ENCODE measurements around the gene MALRD1. TPM values are rescaled to one million over a fixed set of nuclear protein-coding genes. Genes with fewer than 3 reads are reported as not detected.

The MALRD1 gene
- total and polyA plus RNA-seq, 2 donors: 0.27 to 2.5 TPM

DNA sequence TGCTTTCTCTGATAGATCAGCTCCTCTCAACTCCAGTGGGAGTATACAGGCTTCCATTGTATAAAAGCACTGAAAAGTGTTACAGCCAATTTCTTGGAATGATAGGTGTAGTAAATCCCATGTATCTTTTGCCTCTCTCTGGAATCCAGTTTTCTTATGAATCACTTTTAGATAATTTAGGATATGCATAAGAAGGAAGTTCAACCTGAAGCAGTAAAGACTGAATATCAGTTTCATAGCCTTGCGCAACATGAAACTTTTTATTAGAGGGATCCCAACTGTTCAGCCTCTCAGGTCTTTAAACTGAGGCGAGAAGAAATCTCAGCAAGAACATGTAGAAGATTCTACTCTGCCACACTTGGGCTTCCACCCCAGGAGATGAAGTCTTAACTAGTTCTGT is 280.0 kb downstream of the MALRD1 start:
- Histone ChIP-seq H3K27me3 (ENCODE audit: control insufficient read depth in 2 of 2, insufficient read depth in 1 of 2, low read length in 1 of 2) (no peaks in the 10 kb centered on the region), H3K4me1 (ENCODE audit: control insufficient read depth in 2 of 2, insufficient read depth in 2 of 2, low read length in 2 of 2) (no peaks in the 10 kb centered on the region), H3K9me3 (ENCODE audit: control insufficient read depth in 2 of 2, insufficient read depth in 1 of 2, low read length in 1 of 2) (no peaks in the 10 kb centered on the region), H3K27ac (ENCODE audit: low read depth in 1 of 2, low read length in 1 of 2) (no peak overlapping the region), H3K4me3 (ENCODE audit: low read length in 2 of 2) (no peak overlapping the region), H3K36me3 (ENCODE audit: control insufficient read depth in 2 of 2, insufficient read depth in 2 of 2, low read length in 1 of 2) (no peaks in the 10 kb centered on the region)
- WGBS: 97% methylated on average over 2 of the region's 2 CpGs
- DNase-seq (ENCODE audit: low read depth in 6 of 9, low spot score in 9 of 9): no peak

DNA sequence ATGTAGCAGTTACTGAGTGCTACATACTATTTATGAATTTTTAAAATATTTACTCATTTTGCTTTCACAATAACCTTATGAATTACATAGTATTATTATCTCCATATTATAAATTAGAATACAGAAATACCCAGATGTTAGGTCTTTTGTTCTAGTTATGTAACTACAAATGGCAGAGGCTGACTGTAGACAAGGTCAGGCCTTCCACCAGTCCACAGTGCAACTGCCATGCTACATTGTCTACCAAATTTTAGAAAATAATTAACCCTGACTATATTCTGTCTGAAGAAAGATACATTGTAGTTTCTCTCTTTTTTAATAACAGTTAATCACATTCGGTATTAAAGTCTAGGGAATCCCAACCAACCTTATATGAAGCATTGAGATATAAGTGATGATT is 280.9 kb downstream of the MALRD1 start:
- 94% methylated on average over 1 of the region's 1 CpG for WGBS
- H3K9me3 ChIP-seq (ENCODE audit: control insufficient read depth in 2 of 2, insufficient read depth in 1 of 2, low read length in 1 of 2): no peaks in the 10 kb centered on the region
- H3K27me3 ChIP-seq (ENCODE audit: control insufficient read depth in 2 of 2, insufficient read depth in 1 of 2, low read length in 1 of 2): no peaks in the 10 kb centered on the region
- H3K36me3 ChIP-seq (ENCODE audit: control insufficient read depth in 2 of 2, insufficient read depth in 2 of 2, low read length in 1 of 2): no peaks in the 10 kb centered on the region
- no peak for DNase-seq (ENCODE audit: low read depth in 6 of 9, low spot score in 9 of 9)
- H3K27ac ChIP-seq (ENCODE audit: low read depth in 1 of 2, low read length in 1 of 2): no peak overlapping the region
- H3K4me3 ChIP-seq (ENCODE audit: low read length in 2 of 2): no peak overlapping the region
- no peaks in the 10 kb centered on the region for H3K4me1 ChIP-seq (ENCODE audit: control insufficient read depth in 2 of 2, insufficient read depth in 2 of 2, low read length in 2 of 2)

DNA sequence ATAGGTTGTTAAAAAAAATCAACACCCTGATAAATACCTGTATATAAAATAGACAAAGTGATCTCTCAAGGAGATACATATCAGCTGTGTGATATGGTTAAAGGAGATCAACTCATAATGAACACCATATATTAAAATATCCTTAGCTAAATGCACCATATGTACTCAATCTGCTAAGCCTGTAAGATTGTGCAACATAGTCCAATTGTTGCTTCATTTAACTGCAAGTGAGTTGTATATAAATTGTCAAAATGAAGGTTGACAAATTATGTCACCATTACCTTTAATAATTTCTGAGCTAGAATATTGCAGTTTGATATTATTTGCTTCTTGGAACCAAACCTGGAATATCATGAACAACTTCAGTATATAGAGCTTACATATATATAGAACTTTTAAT is 283.7 kb downstream of the MALRD1 start:
- no peaks in the 10 kb centered on the region for H3K9me3 ChIP-seq (ENCODE audit: control insufficient read depth in 2 of 2, insufficient read depth in 1 of 2, low read length in 1 of 2)
- no peaks in the 10 kb centered on the region for H3K4me1 ChIP-seq (ENCODE audit: control insufficient read depth in 2 of 2, insufficient read depth in 2 of 2, low read length in 2 of 2)
- H3K27me3 ChIP-seq (ENCODE audit: control insufficient read depth in 2 of 2, insufficient read depth in 1 of 2, low read length in 1 of 2): no peaks in the 10 kb centered on the region
- no peaks in the 10 kb centered on the region for H3K36me3 ChIP-seq (ENCODE audit: control insufficient read depth in 2 of 2, insufficient read depth in 2 of 2, low read length in 1 of 2)
- no peak overlapping the region for H3K4me3 ChIP-seq (ENCODE audit: low read length in 2 of 2)
- H3K27ac ChIP-seq (ENCODE audit: low read depth in 1 of 2, low read length in 1 of 2): no peak overlapping the region
- no peak for DNase-seq (ENCODE audit: low read depth in 6 of 9, low spot score in 9 of 9)

DNA sequence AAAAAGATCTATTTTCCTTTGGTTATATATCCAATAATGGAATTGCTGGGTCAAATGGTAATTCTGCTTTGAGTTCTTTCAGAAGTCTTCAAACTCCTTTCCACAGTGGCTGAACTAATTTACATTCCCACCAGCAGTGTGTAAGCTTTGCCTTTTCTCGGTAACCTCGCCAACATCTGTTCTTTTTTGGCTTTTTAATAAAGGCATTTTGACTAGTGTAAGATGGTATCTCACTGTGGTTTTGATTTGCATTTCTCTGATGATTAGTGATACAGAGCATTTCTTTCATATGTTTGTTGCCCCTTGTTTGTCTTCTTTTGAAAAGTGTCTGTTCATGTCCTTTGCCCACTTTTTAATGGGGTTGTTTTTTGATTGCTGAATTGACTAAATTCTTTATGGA is 285.0 kb downstream of the MALRD1 start:
- WGBS: 93% methylated on average over 2 of the region's 2 CpGs
- H3K4me3 ChIP-seq (ENCODE audit: low read length in 2 of 2): no peak overlapping the region

DNA sequence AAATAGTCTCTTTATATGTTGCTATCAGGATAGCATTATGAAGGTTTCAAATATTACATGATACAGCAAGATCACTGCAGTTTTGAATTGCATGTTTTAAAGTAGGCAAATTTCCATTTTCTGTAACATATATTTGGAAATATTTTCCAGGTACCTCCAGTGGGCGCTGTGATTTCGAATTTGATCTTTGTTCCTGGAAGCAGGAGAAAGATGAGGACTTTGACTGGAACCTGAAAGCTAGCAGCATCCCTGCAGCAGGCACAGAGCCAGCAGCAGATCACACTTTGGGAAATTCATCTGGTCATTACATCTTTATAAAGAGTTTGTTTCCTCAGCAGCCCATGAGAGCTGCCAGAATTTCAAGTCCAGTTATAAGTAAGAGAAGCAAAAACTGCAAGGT is 299.0 kb downstream of the MALRD1 start:
- H3K4me1 ChIP-seq (ENCODE audit: control insufficient read depth in 2 of 2, insufficient read depth in 2 of 2, low read length in 2 of 2): no peaks in the 10 kb centered on the region
- no peaks in the 10 kb centered on the region for H3K27me3 ChIP-seq (ENCODE audit: control insufficient read depth in 2 of 2, insufficient read depth in 1 of 2, low read length in 1 of 2)
- H3K9me3 ChIP-seq (ENCODE audit: control insufficient read depth in 2 of 2, insufficient read depth in 1 of 2, low read length in 1 of 2): no peaks in the 10 kb centered on the region
- no peak overlapping the region for H3K27ac ChIP-seq (ENCODE audit: low read depth in 1 of 2, low read length in 1 of 2)
- H3K4me3 ChIP-seq (ENCODE audit: low read length in 2 of 2): no peak overlapping the region
- WGBS: 18% methylated on average over 2 of the region's 2 CpGs
- DNase-seq (ENCODE audit: low read depth in 6 of 9, low spot score in 9 of 9): no peak
- no peaks in the 10 kb centered on the region for H3K36me3 ChIP-seq (ENCODE audit: control insufficient read depth in 2 of 2, insufficient read depth in 2 of 2, low read length in 1 of 2)

More for the DNA sequence above, 285.0 kb downstream of the MALRD1 start:
- no peak for DNase-seq (ENCODE audit: low read depth in 6 of 9, low spot score in 9 of 9)
- Histone ChIP-seq H3K27me3 (ENCODE audit: control insufficient read depth in 2 of 2, insufficient read depth in 1 of 2, low read length in 1 of 2) (no peaks in the 10 kb centered on the region), H3K4me1 (ENCODE audit: control insufficient read depth in 2 of 2, insufficient read depth in 2 of 2, low read length in 2 of 2) (no peaks in the 10 kb centered on the region), H3K9me3 (ENCODE audit: control insufficient read depth in 2 of 2, insufficient read depth in 1 of 2, low read length in 1 of 2) (no peaks in the 10 kb centered on the region), H3K27ac (ENCODE audit: low read depth in 1 of 2, low read length in 1 of 2) (no peak overlapping the region), H3K36me3 (ENCODE audit: control insufficient read depth in 2 of 2, insufficient read depth in 2 of 2, low read length in 1 of 2) (no peaks in the 10 kb centered on the region)

DNA sequence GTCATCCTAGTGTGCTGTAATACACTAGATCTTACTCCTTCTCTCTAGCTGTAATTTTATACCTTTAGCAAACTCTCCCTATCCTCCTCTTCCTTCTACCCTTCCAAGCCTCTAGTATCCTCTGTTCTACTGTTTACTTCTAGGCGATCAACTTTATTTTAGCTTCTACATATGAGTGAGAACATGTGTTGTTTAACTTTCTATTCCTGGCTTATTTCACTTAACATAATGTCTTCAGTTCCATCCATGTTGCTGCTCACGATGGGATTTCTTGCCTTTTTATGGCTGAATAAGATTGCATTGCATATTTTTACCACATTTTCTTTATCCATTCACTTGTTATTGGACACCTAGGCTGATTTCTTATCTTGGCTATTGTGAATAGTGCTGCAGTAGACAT is 318.6 kb downstream of the MALRD1 start:
- Histone ChIP-seq H3K27ac (ENCODE audit: low read depth in 1 of 2, low read length in 1 of 2) (no peak overlapping the region), H3K4me3 (ENCODE audit: low read length in 2 of 2) (no peak overlapping the region), H3K9me3 (ENCODE audit: control insufficient read depth in 2 of 2, insufficient read depth in 1 of 2, low read length in 1 of 2) (no peaks in the 10 kb centered on the region), H3K27me3 (ENCODE audit: control insufficient read depth in 2 of 2, insufficient read depth in 1 of 2, low read length in 1 of 2) (no peaks in the 10 kb centered on the region), H3K4me1 (ENCODE audit: control insufficient read depth in 2 of 2, insufficient read depth in 2 of 2, low read length in 2 of 2) (no peaks in the 10 kb centered on the region), H3K36me3 (ENCODE audit: control insufficient read depth in 2 of 2, insufficient read depth in 2 of 2, low read length in 1 of 2) (no peaks in the 10 kb centered on the region)
- DNase-seq (ENCODE audit: low read depth in 6 of 9, low spot score in 9 of 9): no peak
- WGBS: 97% methylated on average over 2 of the region's 2 CpGs

DNA sequence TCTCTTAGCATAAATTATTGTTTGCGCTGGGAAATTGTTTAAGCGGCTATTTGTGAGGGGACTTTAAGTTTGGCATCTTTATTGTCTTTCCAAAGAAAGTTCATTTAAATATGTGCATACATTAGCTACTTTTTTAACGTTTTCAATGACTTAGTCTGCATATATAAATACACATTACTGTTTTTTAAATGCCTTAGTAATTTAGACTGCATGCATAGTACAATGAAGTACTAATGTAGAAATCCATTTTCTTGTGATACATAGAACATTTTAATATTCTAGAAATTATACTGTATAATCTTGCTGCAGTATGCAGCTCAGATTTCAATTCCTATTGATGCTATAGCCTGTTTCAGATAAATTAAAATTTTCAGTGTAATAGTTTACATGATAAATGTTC is 325.4 kb downstream of the MALRD1 start:
- H3K27ac ChIP-seq (ENCODE audit: low read depth in 1 of 2, low read length in 1 of 2): no peak overlapping the region
- no peaks in the 10 kb centered on the region for H3K36me3 ChIP-seq (ENCODE audit: control insufficient read depth in 2 of 2, insufficient read depth in 2 of 2, low read length in 1 of 2)
- H3K4me1 ChIP-seq (ENCODE audit: control insufficient read depth in 2 of 2, insufficient read depth in 2 of 2, low read length in 2 of 2): no peaks in the 10 kb centered on the region
- 64% methylated on average over 3 of the region's 3 CpGs for WGBS
- H3K27me3 ChIP-seq (ENCODE audit: control insufficient read depth in 2 of 2, insufficient read depth in 1 of 2, low read length in 1 of 2): no peaks in the 10 kb centered on the region
- DNase-seq (ENCODE audit: low read depth in 6 of 9, low spot score in 9 of 9): no peak
- no peaks in the 10 kb centered on the region for H3K9me3 ChIP-seq (ENCODE audit: control insufficient read depth in 2 of 2, insufficient read depth in 1 of 2, low read length in 1 of 2)
- no peak overlapping the region for H3K4me3 ChIP-seq (ENCODE audit: low read length in 2 of 2)

DNA sequence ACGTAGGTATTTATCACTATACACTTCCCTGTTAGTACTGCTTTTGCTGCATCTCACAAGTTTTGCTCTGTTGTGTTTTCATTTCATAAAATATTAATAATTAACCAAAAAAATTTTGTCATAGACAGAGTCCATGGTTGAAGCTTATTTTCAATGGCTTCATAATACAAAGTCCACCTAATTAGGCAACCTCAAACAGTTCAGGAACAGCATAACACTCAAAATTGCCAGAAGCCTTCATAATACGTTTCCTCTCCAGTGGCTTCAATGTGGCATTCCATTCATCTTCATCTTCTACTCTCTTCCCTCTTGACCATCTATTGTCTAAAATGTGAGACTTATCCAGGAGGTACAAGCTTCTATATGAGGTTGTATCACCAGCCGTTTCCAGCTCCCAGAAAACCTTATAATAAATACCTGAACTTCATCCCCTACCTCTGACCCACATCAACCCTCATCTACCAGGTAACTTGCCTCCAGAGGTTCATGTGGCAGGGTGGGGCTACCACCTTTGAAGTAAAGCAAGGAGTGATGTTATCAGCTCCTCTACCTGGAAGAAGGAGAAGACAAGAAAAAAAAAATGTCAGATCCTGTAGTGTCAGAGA is 337.3 kb downstream of the MALRD1 start:
- WGBS: 88% methylated on average over 3 of the region's 3 CpGs
- H3K36me3 ChIP-seq (ENCODE audit: control insufficient read depth in 2 of 2, insufficient read depth in 2 of 2, low read length in 1 of 2): no peaks in the 10 kb centered on the region
- H3K9me3 ChIP-seq (ENCODE audit: control insufficient read depth in 2 of 2, insufficient read depth in 1 of 2, low read length in 1 of 2): no peaks in the 10 kb centered on the region
- H3K27ac ChIP-seq (ENCODE audit: low read depth in 1 of 2, low read length in 1 of 2): no peak overlapping the region
- H3K27me3 ChIP-seq (ENCODE audit: control insufficient read depth in 2 of 2, insufficient read depth in 1 of 2, low read length in 1 of 2): no peaks in the 10 kb centered on the region
- no peak for DNase-seq (ENCODE audit: low read depth in 6 of 9, low spot score in 9 of 9)
- no peak overlapping the region for H3K4me3 ChIP-seq (ENCODE audit: low read length in 2 of 2)
- no peaks in the 10 kb centered on the region for H3K4me1 ChIP-seq (ENCODE audit: control insufficient read depth in 2 of 2, insufficient read depth in 2 of 2, low read length in 2 of 2)

DNA sequence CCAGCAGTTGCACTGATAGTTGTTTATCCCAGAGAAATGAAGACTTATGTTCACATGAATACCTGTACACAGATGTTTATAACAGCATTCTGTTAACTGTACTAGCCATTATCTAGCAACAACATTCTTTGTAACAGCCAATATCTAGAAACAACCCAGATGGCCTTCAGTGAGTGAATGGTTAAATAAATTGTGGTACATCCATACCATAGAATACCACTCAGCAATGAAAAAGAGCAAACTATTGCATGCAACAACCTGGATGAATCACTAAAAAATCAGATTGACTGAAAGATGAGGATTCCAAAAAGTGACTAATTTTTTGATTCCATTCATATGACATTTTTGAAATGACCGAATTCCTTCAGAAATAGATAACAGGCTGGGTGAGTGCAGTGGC is 360.3 kb downstream of the MALRD1 start:
- Histone ChIP-seq H3K9me3 (ENCODE audit: control insufficient read depth in 2 of 2, insufficient read depth in 1 of 2, low read length in 1 of 2) (no peaks in the 10 kb centered on the region), H3K36me3 (ENCODE audit: control insufficient read depth in 2 of 2, insufficient read depth in 2 of 2, low read length in 1 of 2) (no peaks in the 10 kb centered on the region), H3K4me1 (ENCODE audit: control insufficient read depth in 2 of 2, insufficient read depth in 2 of 2, low read length in 2 of 2) (no peaks in the 10 kb centered on the region), H3K27me3 (ENCODE audit: control insufficient read depth in 2 of 2, insufficient read depth in 1 of 2, low read length in 1 of 2) (no peaks in the 10 kb centered on the region), H3K27ac (ENCODE audit: low read depth in 1 of 2, low read length in 1 of 2) (no peak overlapping the region), H3K4me3 (ENCODE audit: low read length in 2 of 2) (no peak overlapping the region)
- DNase-seq (ENCODE audit: low read depth in 6 of 9, low spot score in 9 of 9): no peak
- WGBS: 94% methylated on average over 1 of the region's 1 CpG

DNA sequence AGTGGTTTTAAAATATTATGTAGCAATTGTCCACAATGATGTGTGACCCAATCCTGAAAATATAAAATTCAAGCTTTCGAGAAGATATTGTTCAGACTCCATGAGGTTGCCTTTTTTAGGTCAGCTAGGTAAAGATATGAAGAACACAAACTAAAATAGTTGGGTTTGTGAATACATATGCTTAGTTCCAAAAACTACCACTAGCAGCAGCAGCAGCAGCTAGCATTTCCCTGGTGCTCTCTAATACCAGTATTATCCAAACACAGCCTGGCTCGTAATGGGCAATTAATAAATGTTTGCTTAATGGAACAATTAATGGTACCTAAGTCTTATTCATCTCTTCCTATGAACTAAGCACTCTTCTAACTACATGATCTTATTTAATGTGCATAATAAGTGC is 362.5 kb downstream of the MALRD1 start:
- Histone ChIP-seq H3K9me3 (ENCODE audit: control insufficient read depth in 2 of 2, insufficient read depth in 1 of 2, low read length in 1 of 2) (no peaks in the 10 kb centered on the region), H3K27ac (ENCODE audit: low read depth in 1 of 2, low read length in 1 of 2) (no peak overlapping the region), H3K36me3 (ENCODE audit: control insufficient read depth in 2 of 2, insufficient read depth in 2 of 2, low read length in 1 of 2) (no peaks in the 10 kb centered on the region), H3K27me3 (ENCODE audit: control insufficient read depth in 2 of 2, insufficient read depth in 1 of 2, low read length in 1 of 2) (no peaks in the 10 kb centered on the region), H3K4me1 (ENCODE audit: control insufficient read depth in 2 of 2, insufficient read depth in 2 of 2, low read length in 2 of 2) (no peaks in the 10 kb centered on the region), H3K4me3 (ENCODE audit: low read length in 2 of 2) (no peak overlapping the region)
- 92% methylated on average over 2 of the region's 2 CpGs for WGBS
- DNase-seq (ENCODE audit: low read depth in 6 of 9, low spot score in 9 of 9): no peak
